Lower leg skin (tissue), 3 donors: ENCODE data around the gene C11orf58.

Experiments
- CTCF ChIP-seq, 3 donors: fragments of 450-650 bp; IDR thresholded peaks; one replicate each; pipeline ENCODE4 v1.5.1; 2016; ENCODE audit warnings: antibody characterized with exemption in 3 of 3, mild to moderate bottlenecking in 3 of 3, moderate library complexity in 2 of 3
- POLR2A ChIP-seq, 2 donors: fragments of 450-650 bp; IDR thresholded peaks; one replicate each; pipeline ENCODE4 v1.6.1; 2016 to 2017; ENCODE audit warnings: antibody characterized with exemption in 2 of 2, mild to moderate bottlenecking in 1 of 2, moderate library complexity in 1 of 2

DNA sequence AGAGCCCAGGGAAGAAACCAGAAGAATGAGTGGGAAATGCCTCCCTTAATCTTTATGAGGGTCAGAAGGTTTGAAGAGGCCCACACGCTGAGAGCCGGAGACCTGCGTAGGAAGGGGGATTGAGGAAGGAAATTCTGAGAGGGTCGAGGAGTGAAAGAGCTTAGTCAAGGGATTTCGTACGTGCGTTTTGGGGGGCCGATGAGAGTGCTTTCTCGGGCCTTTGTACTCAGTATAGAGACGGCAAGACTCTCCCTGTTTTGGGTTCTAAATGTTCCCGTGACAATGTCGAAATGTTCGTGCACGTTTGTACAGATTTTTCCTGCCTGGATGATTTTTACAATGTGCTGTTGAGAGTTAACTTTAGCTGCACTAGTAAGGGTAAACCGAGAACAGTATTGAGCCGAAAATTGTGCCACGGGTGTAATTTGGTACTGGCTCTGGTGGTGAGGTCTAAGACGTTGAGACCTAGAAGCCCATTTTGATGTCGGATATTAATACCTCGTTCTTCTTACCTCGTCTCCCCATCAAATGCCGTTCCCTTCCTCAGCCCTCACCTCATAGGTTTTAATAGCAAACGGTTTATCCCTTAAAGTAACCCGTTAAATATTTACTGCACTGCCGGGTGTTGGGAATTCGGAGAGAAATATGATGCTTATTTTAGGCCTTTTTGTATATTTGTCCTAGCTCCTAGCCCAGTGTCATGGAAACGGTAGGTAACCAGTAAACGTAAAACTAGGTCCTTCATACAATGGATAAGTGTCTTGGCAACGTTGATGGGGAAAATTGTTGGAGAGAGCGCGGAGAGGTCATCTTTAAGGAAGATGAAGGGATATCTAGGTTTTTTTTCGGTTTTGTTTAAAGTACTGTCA lies 734 bp downstream of the C11orf58 start:
- TF ChIP-seq POLR2A (IDR thresholded peaks at IDR 0.05) (no peak), CTCF (IDR thresholded peaks at IDR 0.05) (no peak)
